ENCODE measurements around the gene MACROD1.

Gene MACROD1

DNA sequence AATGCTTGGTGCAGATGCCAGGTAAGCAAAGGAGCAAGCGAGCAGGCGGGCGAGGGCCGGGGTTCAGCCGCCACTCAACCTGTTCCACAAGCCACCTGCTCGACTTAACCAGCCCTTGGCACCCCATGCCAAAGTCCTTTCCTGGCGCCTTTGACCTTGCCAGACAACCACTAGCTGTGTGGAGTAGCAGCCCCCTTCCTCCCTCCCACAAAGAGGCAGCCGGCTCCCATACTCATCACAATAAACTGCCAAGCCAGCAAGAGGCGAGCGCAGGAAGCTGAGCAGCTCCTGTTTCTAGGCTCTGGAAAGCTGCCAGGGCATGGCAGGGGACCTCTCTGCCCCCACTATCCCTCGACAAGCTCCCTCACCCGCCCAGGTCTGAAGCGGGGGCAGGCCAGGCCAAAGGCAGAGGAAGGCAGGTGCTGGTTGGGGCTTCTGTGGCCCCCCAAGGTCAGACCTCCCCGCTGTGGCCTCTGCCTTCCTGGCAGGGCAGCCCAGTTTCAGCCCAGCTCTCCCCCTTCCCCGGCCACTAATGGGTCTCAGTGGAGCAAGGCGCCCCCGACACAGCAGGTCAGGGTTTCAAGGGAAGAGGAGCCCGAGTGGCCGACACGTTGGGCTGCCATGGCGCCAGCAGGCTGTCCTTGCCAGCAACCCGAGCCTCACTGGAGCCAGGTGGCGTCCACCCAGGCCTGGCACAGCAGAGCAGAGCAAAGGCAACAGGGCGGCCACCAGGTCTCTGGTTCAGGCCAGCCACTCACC is 15.3 kb downstream of the MACROD1 start:
- no peak overlapping the region for H3K4me3 ChIP-seq (ENCODE audit: low read length)
- TF ChIP-seq, protein P1, sequence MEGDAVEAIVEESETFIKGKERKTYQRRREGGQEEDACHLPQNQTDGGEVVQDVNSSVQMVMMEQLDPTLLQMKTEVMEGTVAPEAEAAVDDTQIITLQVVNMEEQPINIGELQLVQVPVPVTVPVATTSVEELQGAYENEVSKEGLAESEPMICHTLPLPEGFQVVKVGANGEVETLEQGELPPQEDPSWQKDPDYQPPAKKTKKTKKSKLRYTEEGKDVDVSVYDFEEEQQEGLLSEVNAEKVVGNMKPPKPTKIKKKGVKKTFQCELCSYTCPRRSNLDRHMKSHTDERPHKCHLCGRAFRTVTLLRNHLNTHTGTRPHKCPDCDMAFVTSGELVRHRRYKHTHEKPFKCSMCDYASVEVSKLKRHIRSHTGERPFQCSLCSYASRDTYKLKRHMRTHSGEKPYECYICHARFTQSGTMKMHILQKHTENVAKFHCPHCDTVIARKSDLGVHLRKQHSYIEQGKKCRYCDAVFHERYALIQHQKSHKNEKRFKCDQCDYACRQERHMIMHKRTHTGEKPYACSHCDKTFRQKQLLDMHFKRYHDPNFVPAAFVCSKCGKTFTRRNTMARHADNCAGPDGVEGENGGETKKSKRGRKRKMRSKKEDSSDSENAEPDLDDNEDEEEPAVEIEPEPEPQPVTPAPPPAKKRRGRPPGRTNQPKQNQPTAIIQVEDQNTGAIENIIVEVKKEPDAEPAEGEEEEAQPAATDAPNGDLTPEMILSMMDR (conservative IDR thresholded peaks at IDR 0.05; ENCODE audit: low read length), result no peak
- DNase-seq (ENCODE audit: low read depth), result no peak

DNA sequence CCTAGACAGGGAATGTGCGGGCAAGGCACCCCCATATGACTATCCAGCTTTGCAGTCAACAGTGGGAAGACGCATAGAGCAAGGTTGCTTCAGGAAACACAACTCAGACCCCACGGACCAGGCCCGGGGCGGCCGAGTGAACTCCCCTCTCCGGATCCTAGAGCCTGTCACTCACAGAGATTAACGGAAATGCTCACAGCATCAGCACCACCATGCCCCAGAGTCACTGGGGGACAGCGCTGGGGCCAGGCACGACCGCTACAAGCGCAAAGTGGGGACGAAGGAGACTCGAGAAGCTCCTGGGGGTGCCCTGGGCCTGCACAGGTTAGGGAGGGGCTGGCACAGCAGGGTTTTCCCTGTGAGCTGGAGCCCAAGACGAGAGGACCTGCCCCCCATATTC is 15.9 kb downstream of the MACROD1 start:
- H3K4me3 ChIP-seq (ENCODE audit: low read length), result no peak overlapping the region
- TF ChIP-seq, protein P1 (conservative IDR thresholded peaks at IDR 0.05; ENCODE audit: low read length), result no peak
- DNase-seq (ENCODE audit: low read depth), result no peak

DNA sequence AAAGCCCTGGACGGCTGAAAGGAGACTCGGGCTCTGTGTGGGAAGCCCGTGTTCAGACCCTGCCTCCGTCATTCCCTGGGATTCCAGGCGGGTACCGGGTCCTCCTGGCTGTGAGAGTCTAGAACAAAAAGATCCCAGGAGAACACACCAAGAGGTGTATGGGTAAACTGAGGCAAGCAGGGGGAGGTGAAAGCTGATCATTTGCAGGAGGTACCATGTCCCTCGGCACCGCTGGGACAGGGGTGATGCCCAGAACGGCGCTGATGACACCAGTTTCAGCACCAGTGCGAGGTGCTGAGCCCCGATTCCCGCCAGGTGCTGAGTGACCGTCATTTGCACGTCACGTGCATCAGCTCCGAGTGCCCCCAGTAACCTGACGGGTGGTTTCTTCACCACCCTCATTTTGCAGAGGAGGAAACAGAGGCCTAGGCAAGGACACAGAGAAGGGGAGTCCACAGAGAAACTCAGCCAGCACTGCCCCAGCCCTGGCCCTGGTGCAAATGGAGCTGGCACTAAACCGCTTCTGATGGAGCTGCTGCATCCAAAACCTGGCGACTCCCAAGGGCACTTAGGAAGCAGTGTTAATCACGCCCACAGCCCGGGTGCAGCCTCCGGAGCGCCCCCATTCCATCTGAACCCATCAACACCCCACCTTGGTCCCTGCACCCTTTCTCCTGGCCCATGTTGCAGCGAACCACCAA is 16.8 kb downstream of the MACROD1 start:
- DNase-seq (ENCODE audit: low read depth), result no peak
- H3K4me3 ChIP-seq (ENCODE audit: low read length), result no peak overlapping the region
- TF ChIP-seq, protein P1 (conservative IDR thresholded peaks at IDR 0.05; ENCODE audit: low read length), result no peak

DNA sequence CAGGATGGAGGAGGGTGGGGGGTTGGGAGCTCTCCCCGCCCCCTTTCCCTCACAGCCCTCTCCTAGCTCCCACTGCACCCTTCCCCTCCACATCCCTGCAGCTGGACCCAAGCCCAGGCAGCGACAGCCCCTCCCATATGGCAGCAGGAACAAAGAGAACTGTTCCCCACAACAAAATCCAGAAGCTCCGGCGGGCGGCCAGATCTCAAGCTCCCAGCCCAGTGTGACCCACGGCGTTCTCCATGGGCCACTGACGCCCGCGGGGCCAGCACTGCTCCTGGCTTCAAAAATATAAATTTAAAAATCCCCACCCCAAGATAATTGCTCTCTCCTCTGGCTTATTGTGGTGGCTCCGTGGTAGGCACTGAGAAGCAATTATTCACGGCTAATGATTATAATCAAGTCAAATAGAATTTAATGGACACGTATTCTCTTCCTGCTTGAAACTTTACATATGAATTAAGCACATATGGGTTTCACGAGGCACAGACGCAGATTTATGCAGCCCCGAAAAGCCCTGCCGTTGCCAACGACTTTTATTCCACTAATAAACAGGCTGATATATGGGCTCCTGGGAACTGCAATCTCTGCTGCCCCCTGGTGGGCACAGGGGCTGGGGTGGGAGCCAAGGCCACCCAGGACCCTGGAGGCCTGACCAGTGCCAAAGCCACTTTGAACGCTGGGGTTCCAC is 17.5 kb downstream of the MACROD1 start:
- TF ChIP-seq, protein P1 (conservative IDR thresholded peaks at IDR 0.05; ENCODE audit: low read length), result peak; percentile 90
- DNase-seq (ENCODE audit: low read depth), result peak; percentile 66
- no peak overlapping the region for H3K4me3 ChIP-seq (ENCODE audit: low read length)

DNA sequence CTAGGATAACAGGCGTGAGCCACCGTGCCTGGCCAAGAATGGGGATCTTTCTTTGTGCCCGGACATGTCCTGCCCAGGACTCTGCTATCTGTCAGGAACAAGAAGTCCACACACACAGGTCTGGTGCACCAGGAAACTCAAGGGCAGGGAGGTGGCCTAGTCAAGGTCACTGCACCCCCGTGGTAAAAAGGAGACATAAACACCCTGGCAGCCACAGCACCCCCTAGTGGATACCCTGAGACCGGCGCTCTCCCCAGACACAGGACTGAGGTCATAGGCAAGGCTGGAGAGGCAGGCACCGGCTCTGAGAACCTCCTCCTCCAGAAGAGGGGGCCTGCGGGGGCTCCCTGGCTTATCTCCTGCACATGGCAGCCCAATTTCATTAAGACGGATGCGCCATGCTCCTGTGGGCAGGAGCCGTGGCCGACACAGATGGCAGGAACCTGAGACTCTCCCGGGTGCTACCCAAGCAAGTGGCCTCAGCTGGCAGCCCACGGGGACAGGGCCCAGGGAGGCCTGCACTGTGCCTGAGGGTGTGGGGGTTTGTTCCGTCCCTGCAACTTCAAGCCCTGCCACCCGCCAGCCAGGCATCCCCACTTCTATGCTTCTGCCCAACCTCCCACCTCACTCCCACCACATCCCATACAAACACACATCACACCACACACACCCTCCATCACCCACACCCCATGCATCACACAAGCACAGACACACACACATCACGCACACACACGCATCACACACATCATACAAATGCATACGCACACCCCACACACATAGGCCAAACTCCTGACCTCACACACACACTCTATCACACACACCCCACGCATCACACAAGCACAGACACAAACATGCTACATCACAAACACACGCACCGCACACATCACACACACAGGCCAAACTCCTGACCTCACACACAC is 19.6 kb downstream of the MACROD1 start:
- TF ChIP-seq, protein P1 (conservative IDR thresholded peaks at IDR 0.05; ENCODE audit: low read length), result peak; percentile 75
- no peak overlapping the region for H3K4me3 ChIP-seq (ENCODE audit: low read length)
- DNase-seq (ENCODE audit: low read depth), result peak; percentile 34

DNA sequence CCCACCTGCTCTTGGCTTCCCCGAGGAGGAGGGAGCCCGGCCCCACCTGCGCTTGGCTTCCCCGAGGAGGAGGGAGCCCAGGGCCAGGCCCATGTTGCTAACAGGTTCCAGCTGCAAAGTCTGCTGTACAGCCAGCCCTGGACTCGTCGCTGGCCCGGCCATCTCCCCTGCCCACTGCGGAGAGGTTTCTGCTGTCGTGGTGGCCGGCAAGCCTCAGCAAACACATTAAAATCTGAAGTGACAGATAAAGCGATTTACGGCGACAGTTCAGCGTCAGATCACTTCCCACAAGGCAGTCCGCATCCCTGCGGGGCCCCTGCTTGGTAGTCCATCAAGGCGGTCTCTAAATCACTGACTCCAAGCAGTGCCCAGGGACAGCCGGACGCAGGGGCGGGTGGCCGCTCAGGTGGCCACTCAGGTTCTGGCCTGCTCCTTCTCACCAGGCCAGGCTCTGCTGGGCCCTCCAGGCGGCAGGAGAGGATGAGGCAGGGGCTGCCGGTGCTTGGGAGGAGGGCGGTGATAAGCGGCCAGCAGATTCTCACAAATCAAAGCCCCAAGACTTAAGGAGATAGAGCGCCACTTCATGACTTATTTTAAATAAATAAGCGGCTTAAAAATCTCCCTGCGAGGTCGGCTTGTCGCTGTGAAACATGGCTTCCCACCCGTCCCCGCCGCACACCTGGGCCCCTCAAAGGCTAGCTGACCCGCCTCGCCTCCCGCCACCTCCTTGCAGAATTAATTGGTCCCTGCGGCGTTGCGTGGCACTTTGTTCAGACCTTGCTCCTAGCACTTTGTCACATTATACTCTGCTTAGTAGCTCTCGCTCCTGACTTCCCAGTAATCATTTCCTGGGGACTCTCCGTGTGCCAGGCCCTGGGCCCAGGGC is 21.1 kb downstream of the MACROD1 start:
- TF ChIP-seq, protein P1 (conservative IDR thresholded peaks at IDR 0.05; ENCODE audit: low read length), result no peak
- DNase-seq (ENCODE audit: low read depth), result no peak

More for the DNA sequence above, 21.1 kb downstream of the MACROD1 start:
- H3K4me3 ChIP-seq (ENCODE audit: low read length), result no peak overlapping the region
